Fibroblast of the aortic adventitia (primary cell): Measurements from ENCODE around the gene DNAJC7. TPM values are rescaled to one million over a fixed set of nuclear protein-coding genes. Genes with fewer than 3 reads are reported as not detected.

Experiments
- DNase-seq: peaks from one replicate; pipeline ENCODE4 v3.0.0-alpha.2; 2010; ENCODE audit warnings: low read depth
- H3K4me3 ChIP-seq: 2 replicates; pipeline ENCODE4 v1.5.1; 2011; ENCODE audit warnings: low read depth, mild to moderate bottlenecking, control low read depth, low read length, moderate library complexity
- CTCF ChIP-seq: IDR thresholded peaks from 2 replicates; pipeline ENCODE4 v1.5.1; 2011; ENCODE audit warnings: mild to moderate bottlenecking, low read length, control low read depth, inconsistent platforms; ENCODE audit not compliant: insufficient read depth
- total RNA-seq: library from RNA; depleted of rRNA; stranded (reverse); fragments of >200 nt; gene quantifications from 2 replicates; pipeline ENCODE4 v1.2.3, GENCODE V29; 2012; ENCODE audit warnings: low replicate concordance

DNAJC7 gene
- total RNA-seq, 1 donor, result 58.0 TPM

DNA sequence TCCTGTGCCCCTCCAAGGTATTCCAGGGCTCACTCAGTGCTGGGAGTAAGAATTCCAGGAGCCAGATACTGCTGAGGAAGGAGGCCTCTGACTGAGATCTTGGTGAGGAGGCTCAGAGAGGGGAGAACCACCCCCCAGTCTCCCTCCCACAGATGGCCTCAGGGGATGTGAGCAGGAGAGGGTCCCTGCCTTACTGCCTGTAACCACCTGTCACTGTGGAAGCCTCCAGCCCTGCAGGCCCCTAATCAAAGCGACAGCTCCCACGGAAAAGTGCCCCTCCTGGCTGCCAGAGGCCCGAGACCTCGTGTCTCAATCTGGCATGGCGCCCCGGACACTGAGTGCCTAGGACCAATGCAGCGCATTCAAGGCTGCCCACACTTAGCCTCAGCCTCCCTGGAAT is 40.8 kb upstream of the DNAJC7 start:
- no peak overlapping the region for H3K4me3 ChIP-seq
- DNase-seq, result no peak
- no peak for TF ChIP-seq CTCF

- no peak for TF ChIP-seq CTCF
- DNase-seq, result no peak
These were observed 39.4 kb upstream of the DNAJC7 start for GRCh38 chr17:42056635-42057034.

GRCh38 chr17:42055496-42055895 is 38.3 kb upstream of the DNAJC7 start:
- TF ChIP-seq CTCF, result no peak
- DNase-seq, result no peak
- no peak overlapping the region for H3K4me3 ChIP-seq

More at GRCh38 chr17:42056635-42057034, 39.4 kb upstream of the DNAJC7 start:
- no peak overlapping the region for H3K4me3 ChIP-seq

- no peak overlapping the region for H3K4me3 ChIP-seq
- no peak for DNase-seq
- no peak for TF ChIP-seq CTCF
These were observed 37.8 kb upstream of the DNAJC7 start for GRCh38 chr17:42055027-42055426.

DNA sequence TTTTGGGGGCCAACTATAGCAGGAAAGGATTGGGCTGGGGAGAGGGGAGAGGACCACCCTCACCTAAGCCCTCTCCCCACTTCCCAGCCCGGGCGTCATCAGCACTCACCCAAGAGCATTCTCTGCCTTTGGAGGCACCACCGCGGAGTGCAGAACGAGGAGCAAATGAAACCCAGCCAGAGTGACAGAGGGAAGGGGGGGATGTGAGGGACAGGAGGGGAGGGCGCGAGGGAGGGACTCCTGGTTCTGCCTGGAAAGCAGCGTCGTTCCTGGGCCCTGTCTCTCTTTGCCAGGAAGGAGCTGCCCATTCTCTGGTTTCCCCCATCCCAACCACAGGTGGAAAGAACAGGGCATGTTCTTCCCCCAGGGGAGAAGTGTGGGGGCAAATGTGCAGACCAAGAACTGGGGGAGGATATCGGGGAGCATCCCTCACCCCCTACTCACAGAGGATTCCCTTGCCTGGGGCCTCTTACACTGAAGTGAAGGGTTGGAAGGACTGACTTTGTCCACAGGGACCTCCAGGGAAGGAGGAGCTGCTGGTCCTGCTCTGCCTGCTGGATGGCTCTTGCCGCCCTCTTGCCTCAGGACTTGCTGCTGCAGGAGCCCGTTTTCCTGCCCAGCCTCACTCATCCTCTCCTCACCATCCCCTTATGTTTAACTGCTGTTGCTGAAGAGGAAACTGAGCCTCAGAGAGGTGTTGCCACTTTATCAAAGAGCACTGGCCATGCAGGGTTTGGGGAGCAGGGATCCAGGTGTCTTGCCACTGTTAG is 36.7 kb upstream of the DNAJC7 start:
- no peak for TF ChIP-seq CTCF
- no peak overlapping the region for H3K4me3 ChIP-seq
- no peak for DNase-seq

- no peak overlapping the region for H3K4me3 ChIP-seq
- TF ChIP-seq CTCF, result no peak
- DNase-seq, result no peak
These were observed 35.2 kb upstream of the DNAJC7 start for GRCh38 chr17:42052346-42052877.

GRCh38 chr17:42051645-42052044 is 34.4 kb upstream of the DNAJC7 start:
- no peak overlapping the region for H3K4me3 ChIP-seq
- no peak for TF ChIP-seq CTCF
- DNase-seq, result no peak
